Osteoblast (primary cell): ENCODE data around the gene STIM2. TPM values are rescaled to one million over a fixed set of nuclear protein-coding genes. Genes with fewer than 3 reads are reported as not detected.
"Not testable (repeated sequence)": the region's sequence is repeated elsewhere in the genome, so short reads cannot be mapped to it uniquely, and the experiment has no call there.

ENCODE experiments used
- DNase-seq: peaks from one replicate; pipeline ENCODE4 v3.0.0; 2011; ENCODE audit warnings: low spot score, mixed read lengths; ENCODE audit not compliant: insufficient read length; ENCODE audit errors: missing footprints
- H2AFZ ChIP-seq: 2 replicates; pipeline ENCODE4 v1.6.0; 2011; ENCODE audit warnings: mild to moderate bottlenecking, low read length
- H3K27ac ChIP-seq: 2 replicates; pipeline ENCODE4 v1.5.1; 2011; ENCODE audit warnings: mild to moderate bottlenecking, low read depth, low read length, moderate library complexity
- H3K27me3 ChIP-seq: 2 replicates; pipeline ENCODE4 v1.6.0; 2012; ENCODE audit warnings: mild to moderate bottlenecking, control low read depth, inconsistent platforms, low read length, moderate library complexity; ENCODE audit not compliant: insufficient read depth
- H3K36me3 ChIP-seq: 2 replicates; pipeline ENCODE4 v1.5.1; 2011; ENCODE audit warnings: mild to moderate bottlenecking, low read length, control low read depth, moderate library complexity; ENCODE audit not compliant: insufficient read depth
- H3K4me1 ChIP-seq: 2 replicates; pipeline ENCODE4 v1.5.1; 2011; ENCODE audit warnings: mild to moderate bottlenecking, low read length, control low read depth, moderate library complexity; ENCODE audit not compliant: insufficient read depth
- H3K4me2 ChIP-seq: 2 replicates; pipeline ENCODE4 v1.6.0; 2011; ENCODE audit warnings: mild to moderate bottlenecking, low read length; ENCODE audit not compliant: insufficient read depth
- H3K4me3 ChIP-seq: fragments of 200-600 bp; sonication (generic); 3 replicates; pipeline ENCODE4 v1.5.1; 2012; ENCODE audit warnings: mild to moderate bottlenecking, low read length, inconsistent platforms; ENCODE audit not compliant: insufficient read depth
- H3K79me2 ChIP-seq: 2 replicates; pipeline ENCODE4 v1.6.0; 2012; ENCODE audit warnings: mild to moderate bottlenecking, low read length, control low read depth, inconsistent platforms; ENCODE audit not compliant: insufficient read depth
- H3K9me3 ChIP-seq: 2 replicates; pipeline ENCODE4 v1.5.1; 2011; ENCODE audit warnings: low read depth, low read length, control low read depth
- H4K20me1 ChIP-seq: 2 replicates; pipeline ENCODE4 v1.6.0; 2012; ENCODE audit warnings: mild to moderate bottlenecking, low read length, control low read depth; ENCODE audit not compliant: insufficient read depth
- CTCF ChIP-seq: IDR thresholded peaks from 2 replicates; pipeline ENCODE4 v1.5.1; 2011; ENCODE audit warnings: mild to moderate bottlenecking, low read depth, low read length, moderate library complexity; ENCODE audit errors: extremely low read depth
- total RNA-seq: library from RNA; depleted of rRNA; stranded (reverse); fragments of >200 nt; gene quantifications from 2 replicates; pipeline ENCODE4 v1.2.3, GENCODE V29; 2012

The STIM2 gene
- total RNA-seq, 1 donor: 14.8 TPM

GRCh38 chr4:26891867-26892266 is 31.2 kb downstream of the STIM2 start:
- no peak overlapping the region for H2AFZ ChIP-seq
- H3K36me3 ChIP-seq: no peaks in the 10 kb centered on the region
- no peak for DNase-seq
- H3K27me3 ChIP-seq: no peaks in the 10 kb centered on the region
- H3K27ac ChIP-seq: no peak overlapping the region
- no peaks in the 10 kb centered on the region for H3K4me1 ChIP-seq
- TF ChIP-seq CTCF: no peak
- H3K4me2 ChIP-seq: no peak overlapping the region
- peaks cover 40% of the 10 kb centered on the region for H3K79me2 ChIP-seq
- H3K4me3 ChIP-seq: no peak overlapping the region
- no peaks in the 10 kb centered on the region for H3K9me3 ChIP-seq
- H4K20me1 ChIP-seq: peaks cover 7% of the 10 kb centered on the region

GRCh38 chr4:26892480-26893150 is 32.0 kb downstream of the STIM2 start:
- H3K9me3 ChIP-seq: no peaks in the 10 kb centered on the region
- H3K27ac ChIP-seq: no peak overlapping the region
- H3K4me1 ChIP-seq: no peaks in the 10 kb centered on the region
- peaks cover 7% of the 10 kb centered on the region for H4K20me1 ChIP-seq
- peaks cover 43% of the 10 kb centered on the region for H3K79me2 ChIP-seq
- H2AFZ ChIP-seq: no peak overlapping the region
- no peak overlapping the region for H3K4me2 ChIP-seq
- H3K27me3 ChIP-seq: no peaks in the 10 kb centered on the region
- no peak for TF ChIP-seq CTCF
- no peak for DNase-seq
- H3K36me3 ChIP-seq: no peaks in the 10 kb centered on the region
- no peak overlapping the region for H3K4me3 ChIP-seq

GRCh38 chr4:26893491-26893890 is 32.9 kb downstream of the STIM2 start:
- TF ChIP-seq CTCF: no peak
- H3K4me2 ChIP-seq: no peak overlapping the region
- no peaks in the 10 kb centered on the region for H3K4me1 ChIP-seq
- H2AFZ ChIP-seq: no peak overlapping the region
- H3K36me3 ChIP-seq: no peaks in the 10 kb centered on the region
- DNase-seq: no peak
- H3K79me2 ChIP-seq: peaks cover 42% of the 10 kb centered on the region
- H4K20me1 ChIP-seq: peaks cover 4% of the 10 kb centered on the region
- no peaks in the 10 kb centered on the region for H3K27me3 ChIP-seq
- H3K4me3 ChIP-seq: no peak overlapping the region
- H3K9me3 ChIP-seq: no peaks in the 10 kb centered on the region
- no peak overlapping the region for H3K27ac ChIP-seq

- H3K27me3 ChIP-seq, H3K36me3 ChIP-seq, H3K4me1 ChIP-seq, DNase-seq, H4K20me1 ChIP-seq, H3K27ac ChIP-seq, H3K4me2 ChIP-seq, H3K9me3 ChIP-seq, H2AFZ ChIP-seq, H3K4me3 ChIP-seq: not testable (repeated sequence)
- peaks cover 29% of the 10 kb centered on the region for H3K79me2 ChIP-seq
These were observed 34.2 kb downstream of the STIM2 start for GRCh38 chr4:26894881-26895280.
